Panc1 (cell line): ENCODE measurements around the gene KRTAP10-9. TPM values are rescaled to one million over a fixed set of nuclear protein-coding genes. Genes with fewer than 3 reads are reported as not detected.
"Not testable (repeated sequence)": the region's sequence is repeated elsewhere in the genome, so short reads cannot be mapped to it uniquely, and the experiment has no call there.

Experiments used
- ATAC-seq: fragments of 200-7000 bp; cut with Tn5 transposase; 2 replicates; pipeline ENCODE4 v1.9.1; 2020; ENCODE audit warnings: mild to moderate bottlenecking, moderate library complexity
- BruUV-seq: library from RNA; stranded (reverse); fragments of 400-500 nt; replicated peaks from 2 replicates; lab custom pipeline; 2021; lab: Mats Ljungman, UMichigan
- CTCF ChIA-PET: fragments of 300-600 bp; sonication (Branson Sonifier 250); formaldehyde crosslinking; loops from one replicate; lab custom pipeline; 2022; ENCODE audit warnings: antibody characterized with exemption; lab: Charles Lee
- POLR2A ChIA-PET: fragments of 300-600 bp; sonication (Branson Sonifier 250); formaldehyde crosslinking; loops from one replicate; lab custom pipeline; 2022; ENCODE audit warnings: antibody characterized with exemption; lab: Charles Lee
- DNase-seq: peaks from one replicate; pipeline ENCODE4 v3.0.0-alpha.2; 2010; ENCODE audit warnings: low read depth, low spot score
- H3K27ac ChIP-seq: 2 replicates; pipeline ENCODE4 v1.5.1; 2011; ENCODE audit warnings: mild to moderate bottlenecking, low read length, inconsistent platforms
- H3K27me3 ChIP-seq: fragments of 200-500 bp; sonication (Bioruptor generic); 2 replicates; pipeline ENCODE4 v1.6.0; 2014; ENCODE audit warnings: low read length, inconsistent platforms; ENCODE audit not compliant: control insufficient read depth, insufficient read depth
- H3K36me3 ChIP-seq: fragments of 200-500 bp; sonication (Bioruptor generic); 2 replicates; pipeline ENCODE4 v1.5.1; 2014; ENCODE audit warnings: inconsistent platforms, mild to moderate bottlenecking, low read length, moderate library complexity; ENCODE audit not compliant: control insufficient read depth, insufficient read depth
- H3K4me1 ChIP-seq: 2 replicates; pipeline ENCODE4 v1.5.1; 2011; ENCODE audit warnings: inconsistent platforms, mild to moderate bottlenecking, low read length, moderate library complexity; ENCODE audit not compliant: control insufficient read depth, insufficient read depth
- H3K4me3 ChIP-seq, 2 experiments: 2 replicates each; pipeline ENCODE4 v1.5.1; 2011 to 2012; ENCODE audit warnings: low read depth in 2 of 2, low read length in 2 of 2, mild to moderate bottlenecking in 2 of 2, inconsistent platforms in 1 of 2, moderate library complexity in 1 of 2
- H3K9me3 ChIP-seq: fragments of 200-500 bp; sonication (Bioruptor generic); 2 replicates; pipeline ENCODE4 v1.5.1; 2014; ENCODE audit warnings: low read depth, mild to moderate bottlenecking, inconsistent platforms, low read length, moderate library complexity; ENCODE audit not compliant: control insufficient read depth, insufficient read depth
- POLR2AphosphoS5 ChIP-seq: IDR thresholded peaks from 2 replicates; pipeline ENCODE4 v1.6.1; 2012; ENCODE audit warnings: mild to moderate bottlenecking, low read depth, low read length, moderate library complexity
- SIN3A ChIP-seq: IDR thresholded peaks from 2 replicates; pipeline ENCODE4 v1.6.1; 2012; ENCODE audit warnings: low read depth, mild to moderate bottlenecking, low read length, moderate library complexity, borderline replicate concordance; ENCODE audit not compliant: insufficient read depth
- in situ Hi-C: cut with HindIII; loops from 2 replicates; pipeline ENCODE4 v1.10.0; 2016; ENCODE audit warnings: low sequenced_read_pairs, low pct_unique_long_range_greater_than_20kb
- intact Hi-C: fragments of 100-400 bp; cut with micrococcal nuclease; formaldehyde crosslinking; loops from one replicate; pipeline ENCODE4 v1.10.0; 2022; ENCODE audit not compliant: unreplicated experiment
- total RNA-seq: library from RNA; stranded (reverse); gene quantifications from one replicate; pipeline ENCODE4 v1.2.1, GENCODE V29; 2021; ENCODE audit not compliant: unreplicated experiment
- TF ChIP-seq, protein P1 (sequence below): fragments of 450-650 bp; IDR thresholded peaks from 2 replicates; pipeline ENCODE4 v1.5.1; 2017; ENCODE audit warnings: mild to moderate bottlenecking
- TF ChIP-seq, protein P2 (sequence below), 2 experiments: IDR thresholded peaks; 2 replicates each; pipeline ENCODE4 v1.6.1; 2011 to 2012; ENCODE audit warnings: low read depth in 2 of 2, control low read depth in 1 of 2, low read length in 1 of 2, mild to moderate bottlenecking in 1 of 2, moderate library complexity in 1 of 2; ENCODE audit not compliant: insufficient read depth in 1 of 2

KRTAP10-9 gene
- total RNA-seq, 1 experiment from 2014 or later, result not detected

DNA sequence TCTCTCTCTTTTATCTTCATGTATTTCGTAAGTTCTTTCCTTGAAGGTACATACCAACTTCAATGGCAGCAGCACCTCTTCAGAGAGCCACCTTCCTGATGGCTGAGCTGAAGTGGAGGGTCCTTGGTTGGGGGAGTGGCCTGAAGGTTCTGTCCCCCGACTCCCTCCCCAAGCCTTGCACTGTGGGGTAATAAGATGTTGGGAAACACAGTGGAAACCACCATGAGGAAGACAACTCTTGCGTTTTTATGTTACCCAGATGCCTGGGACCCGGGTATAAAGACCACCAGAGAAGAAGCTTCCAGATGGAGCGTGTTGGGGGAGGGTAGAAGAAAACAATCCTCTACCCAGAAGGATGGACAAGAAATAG, 31.6 kb downstream of the KRTAP10-9 start:
- Histone ChIP-seq H3K4me1 (no peaks in the 10 kb centered on the region), H3K27ac (no peak overlapping the region), H3K4me3 (no peak overlapping the region), H3K36me3 (no peaks in the 10 kb centered on the region), H3K27me3 (no peaks in the 10 kb centered on the region), H3K9me3 (no peaks in the 10 kb centered on the region)
- intact Hi-C loops (no loop called here), in situ Hi-C loops (no loop called here)
- ChIA-PET POLR2A (no interaction called here), CTCF (no interaction called here)
- TF ChIP-seq, protein P1, sequence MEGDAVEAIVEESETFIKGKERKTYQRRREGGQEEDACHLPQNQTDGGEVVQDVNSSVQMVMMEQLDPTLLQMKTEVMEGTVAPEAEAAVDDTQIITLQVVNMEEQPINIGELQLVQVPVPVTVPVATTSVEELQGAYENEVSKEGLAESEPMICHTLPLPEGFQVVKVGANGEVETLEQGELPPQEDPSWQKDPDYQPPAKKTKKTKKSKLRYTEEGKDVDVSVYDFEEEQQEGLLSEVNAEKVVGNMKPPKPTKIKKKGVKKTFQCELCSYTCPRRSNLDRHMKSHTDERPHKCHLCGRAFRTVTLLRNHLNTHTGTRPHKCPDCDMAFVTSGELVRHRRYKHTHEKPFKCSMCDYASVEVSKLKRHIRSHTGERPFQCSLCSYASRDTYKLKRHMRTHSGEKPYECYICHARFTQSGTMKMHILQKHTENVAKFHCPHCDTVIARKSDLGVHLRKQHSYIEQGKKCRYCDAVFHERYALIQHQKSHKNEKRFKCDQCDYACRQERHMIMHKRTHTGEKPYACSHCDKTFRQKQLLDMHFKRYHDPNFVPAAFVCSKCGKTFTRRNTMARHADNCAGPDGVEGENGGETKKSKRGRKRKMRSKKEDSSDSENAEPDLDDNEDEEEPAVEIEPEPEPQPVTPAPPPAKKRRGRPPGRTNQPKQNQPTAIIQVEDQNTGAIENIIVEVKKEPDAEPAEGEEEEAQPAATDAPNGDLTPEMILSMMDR, result no peak
- DNase-seq (no peak), ATAC-seq (no peak)
- BruUV-seq, result no TSS peak

DNA sequence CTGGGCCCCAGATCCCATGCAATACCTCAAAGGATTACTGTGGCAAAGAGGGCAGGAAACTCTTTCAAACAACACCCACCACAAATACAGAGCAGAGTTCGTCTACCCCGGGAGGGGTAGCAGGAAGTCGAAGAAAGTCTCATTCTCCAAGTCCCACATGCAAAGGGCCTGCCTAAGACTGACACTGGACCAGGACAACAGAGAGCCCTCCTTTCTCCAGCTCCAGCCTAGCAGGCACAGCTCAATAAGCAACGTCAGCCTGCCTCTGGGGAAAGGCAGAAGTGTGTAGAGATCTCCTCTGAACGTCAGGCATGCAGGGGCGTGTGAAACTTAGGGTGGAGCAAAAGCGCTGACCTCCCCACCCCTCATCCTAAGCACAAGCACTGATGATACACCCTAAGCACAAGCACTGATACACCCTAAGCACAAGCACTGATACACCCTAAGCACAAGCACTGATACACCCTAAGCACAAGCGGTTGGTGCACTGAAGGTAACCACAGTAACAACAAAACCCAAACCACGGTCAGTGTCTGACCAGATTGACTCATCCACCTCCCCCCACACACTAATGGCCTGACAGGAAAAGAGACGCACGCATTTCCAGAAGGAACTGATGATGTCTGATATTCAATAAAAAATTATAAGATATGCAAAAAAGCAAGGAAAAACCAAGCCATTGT, 32.2 kb downstream of the KRTAP10-9 start:
- intact Hi-C loops (no loop called here), in situ Hi-C loops (no loop called here)
- Histone ChIP-seq H3K36me3 (no peaks in the 10 kb centered on the region), H3K4me1 (no peaks in the 10 kb centered on the region), H3K27me3 (no peaks in the 10 kb centered on the region), H3K27ac (no peak overlapping the region), H3K9me3 (no peaks in the 10 kb centered on the region), H3K4me3 (no peak overlapping the region)
- peak; percentile 21; the same call in 1 of the 2 replicates for ATAC-seq
- ChIA-PET POLR2A (no interaction called here), CTCF (no interaction called here)
- no TSS peak for BruUV-seq
- DNase-seq, result no peak
- TF ChIP-seq, protein P2, sequence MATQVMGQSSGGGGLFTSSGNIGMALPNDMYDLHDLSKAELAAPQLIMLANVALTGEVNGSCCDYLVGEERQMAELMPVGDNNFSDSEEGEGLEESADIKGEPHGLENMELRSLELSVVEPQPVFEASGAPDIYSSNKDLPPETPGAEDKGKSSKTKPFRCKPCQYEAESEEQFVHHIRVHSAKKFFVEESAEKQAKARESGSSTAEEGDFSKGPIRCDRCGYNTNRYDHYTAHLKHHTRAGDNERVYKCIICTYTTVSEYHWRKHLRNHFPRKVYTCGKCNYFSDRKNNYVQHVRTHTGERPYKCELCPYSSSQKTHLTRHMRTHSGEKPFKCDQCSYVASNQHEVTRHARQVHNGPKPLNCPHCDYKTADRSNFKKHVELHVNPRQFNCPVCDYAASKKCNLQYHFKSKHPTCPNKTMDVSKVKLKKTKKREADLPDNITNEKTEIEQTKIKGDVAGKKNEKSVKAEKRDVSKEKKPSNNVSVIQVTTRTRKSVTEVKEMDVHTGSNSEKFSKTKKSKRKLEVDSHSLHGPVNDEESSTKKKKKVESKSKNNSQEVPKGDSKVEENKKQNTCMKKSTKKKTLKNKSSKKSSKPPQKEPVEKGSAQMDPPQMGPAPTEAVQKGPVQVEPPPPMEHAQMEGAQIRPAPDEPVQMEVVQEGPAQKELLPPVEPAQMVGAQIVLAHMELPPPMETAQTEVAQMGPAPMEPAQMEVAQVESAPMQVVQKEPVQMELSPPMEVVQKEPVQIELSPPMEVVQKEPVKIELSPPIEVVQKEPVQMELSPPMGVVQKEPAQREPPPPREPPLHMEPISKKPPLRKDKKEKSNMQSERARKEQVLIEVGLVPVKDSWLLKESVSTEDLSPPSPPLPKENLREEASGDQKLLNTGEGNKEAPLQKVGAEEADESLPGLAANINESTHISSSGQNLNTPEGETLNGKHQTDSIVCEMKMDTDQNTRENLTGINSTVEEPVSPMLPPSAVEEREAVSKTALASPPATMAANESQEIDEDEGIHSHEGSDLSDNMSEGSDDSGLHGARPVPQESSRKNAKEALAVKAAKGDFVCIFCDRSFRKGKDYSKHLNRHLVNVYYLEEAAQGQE (IDR thresholded peaks at IDR 0.05; ENCODE audit: insufficient read depth in 1 of 2, low read depth in 2 of 2, low read length in 1 of 2), result no peak
- no peak for TF ChIP-seq POLR2AphosphoS5
- no peak for TF ChIP-seq SIN3A

DNA sequence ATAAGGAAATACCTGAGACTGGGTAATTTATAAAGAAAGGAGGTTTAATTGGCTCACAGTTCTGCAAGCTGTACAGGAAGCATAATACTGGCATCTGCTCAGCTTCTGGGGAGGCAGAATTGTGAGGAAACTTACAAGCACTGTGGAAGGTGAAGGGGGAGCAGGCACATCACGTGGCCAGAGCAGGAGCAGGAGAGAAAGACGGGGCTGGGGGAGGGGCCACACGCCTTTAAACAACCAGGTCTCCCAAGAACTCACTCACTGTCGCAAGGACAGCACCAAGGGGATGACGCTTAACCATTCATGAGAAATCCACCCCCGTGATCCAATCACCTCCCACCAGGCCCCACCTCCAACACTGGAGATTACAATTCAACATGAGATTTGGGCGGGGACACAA, 34.7 kb downstream of the KRTAP10-9 start:
- H3K4me1 ChIP-seq, CTCF ChIA-PET, in situ Hi-C loops, H3K36me3 ChIP-seq, H3K27me3 ChIP-seq, DNase-seq, POLR2A ChIA-PET, H3K27ac ChIP-seq, BruUV-seq, ATAC-seq, H3K9me3 ChIP-seq, intact Hi-C loops, H3K4me3 ChIP-seq: not testable (repeated sequence)
